Fibroblast of lung (primary cell): ENCODE data around the gene CAMKK1. TPM values are rescaled to one million over a fixed set of nuclear protein-coding genes. Genes with fewer than 3 reads are reported as not detected.

Experiments
- DNase-seq, 2 donors: peaks; one replicate each; pipeline versions ENCODE4 v3.0.0 to v3.0.0-alpha.2; 2010; ENCODE audit warnings: low read depth in 2 of 2
- H2AFZ ChIP-seq: 2 replicates; pipeline ENCODE4 v1.5.1; 2012; ENCODE audit warnings: low read length, control low read depth, inconsistent platforms
- H3K27ac ChIP-seq: 2 replicates; pipeline ENCODE4 v1.5.1; 2011; ENCODE audit warnings: low read length, control low read depth; ENCODE audit not compliant: insufficient read depth
- H3K27me3 ChIP-seq: 2 replicates; pipeline ENCODE4 v1.5.1; 2011; ENCODE audit warnings: mild to moderate bottlenecking, low read length; ENCODE audit not compliant: control insufficient read depth, insufficient read depth
- H3K36me3 ChIP-seq: 2 replicates; pipeline ENCODE4 v1.5.1; 2011; ENCODE audit warnings: low read length; ENCODE audit not compliant: control insufficient read depth, insufficient read depth
- H3K4me1 ChIP-seq: 2 replicates; pipeline ENCODE4 v1.5.1; 2011; ENCODE audit warnings: low read length; ENCODE audit not compliant: control insufficient read depth, insufficient read depth; ENCODE audit errors: extremely low read depth
- H3K4me2 ChIP-seq: 2 replicates; pipeline ENCODE4 v1.5.1; 2011; ENCODE audit warnings: low read length, control low read depth; ENCODE audit not compliant: insufficient read depth; ENCODE audit errors: extremely low read depth
- H3K4me3 ChIP-seq, 4 experiments: fragments of 200-600 bp in 1 of 4; sonication (generic) in 1 of 4; replicated peaks in 1 of 4; 2 replicates each; pipeline ENCODE4 v1.5.1; 2011 to 2016; ENCODE audit warnings: low read length in 4 of 4, low read depth in 3 of 4, mild to moderate bottlenecking in 3 of 4, control low read depth in 2 of 4, inconsistent platforms in 1 of 4, mixed read lengths in 1 of 4; ENCODE audit not compliant: insufficient read depth in 1 of 4; ENCODE audit errors: control extremely low read depth in 1 of 4
- H3K79me2 ChIP-seq: 2 replicates; pipeline ENCODE4 v1.5.1; 2012; ENCODE audit warnings: mild to moderate bottlenecking, low read length, inconsistent platforms; ENCODE audit not compliant: control insufficient read depth, insufficient read depth
- H3K9ac ChIP-seq: 2 replicates; pipeline ENCODE4 v1.5.1; 2011; ENCODE audit warnings: mild to moderate bottlenecking, low read length, control low read depth; ENCODE audit not compliant: insufficient read depth
- H3K9me3 ChIP-seq: 2 replicates; pipeline ENCODE4 v1.5.1; 2012; ENCODE audit warnings: low read depth, low read length; ENCODE audit not compliant: control insufficient read depth, insufficient read depth
- H4K20me1 ChIP-seq: 2 replicates; pipeline ENCODE4 v1.5.1; 2011; ENCODE audit warnings: low read length; ENCODE audit not compliant: control insufficient read depth, insufficient read depth; ENCODE audit errors: extremely low read depth
- EZH2 ChIP-seq: IDR thresholded peaks from 2 replicates; pipeline ENCODE4 v1.5.1; 2012; ENCODE audit warnings: low read length, control low read depth, mild to moderate bottlenecking; ENCODE audit errors: missing control alignments
- polyA plus RNA-seq, 2 donors: library from polyadenylated mRNA; depleted of rRNA in 1 of 2; stranded (reverse) in 1 of 2; unstranded in 1 of 2; fragments of >200 nt; gene quantifications; 2 replicates each; pipeline ENCODE4 v1.2.1, GENCODE V29; 2011 to 2012; ENCODE audit warnings: missing spikeins in 1 of 2
- total RNA-seq: library from RNA; depleted of rRNA; stranded (reverse); fragments of >200 nt; gene quantifications from 2 replicates; pipeline ENCODE4 v1.2.1, GENCODE V29; 2014
- TF ChIP-seq, protein P1 (sequence below), 2 donors: IDR thresholded peaks in 1 of 2; conservative IDR thresholded peaks in 1 of 2; 1 replicate in 1 of 2; 2 replicates in 1 of 2; pipeline ENCODE4 v1.5.1; 2011 to 2012; ENCODE audit warnings: low read length in 2 of 2, control low read depth in 1 of 2, inconsistent platforms in 1 of 2, low read depth in 1 of 2, mild to moderate bottlenecking in 1 of 2

Gene CAMKK1
- total and polyA plus RNA-seq, 2 donors (not counting 1 experiment from before 2014, with no cell fraction given) = 0.41 to 2.5 TPM

DNA sequence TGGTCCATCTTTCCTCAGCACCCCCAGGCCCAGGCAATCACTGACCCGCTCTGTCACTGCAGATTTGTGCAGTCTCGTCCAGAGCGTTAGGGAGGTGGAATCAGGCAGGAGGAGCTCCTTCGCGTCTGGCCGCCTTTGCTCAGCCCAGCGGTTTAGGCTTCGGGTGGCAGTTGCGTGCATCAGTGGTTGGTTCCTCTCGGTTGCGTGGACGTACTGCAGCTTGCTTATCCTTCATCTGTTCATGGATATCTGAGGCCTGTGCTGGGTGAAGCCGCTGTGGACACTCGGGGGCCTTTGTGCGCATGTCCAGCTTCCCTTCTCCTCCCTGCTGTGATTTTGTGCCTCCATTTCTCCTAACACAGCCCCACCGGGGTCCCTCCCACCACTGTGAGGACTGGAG is 28.2 kb upstream of the CAMKK1 start:
- Histone ChIP-seq H3K9me3 (no peaks in the 10 kb centered on the region), H3K79me2 (no peaks in the 10 kb centered on the region), H3K4me1 (no peaks in the 10 kb centered on the region), H4K20me1 (no peaks in the 10 kb centered on the region), H3K36me3 (no peaks in the 10 kb centered on the region), H3K27ac (no peak overlapping the region), H2AFZ (no peak overlapping the region), H3K9ac (no peak overlapping the region), H3K27me3 (no peaks in the 10 kb centered on the region), H3K4me3 (no peak overlapping the region), H3K4me2 (no peak overlapping the region)
- no peak for DNase-seq
- no peak for TF ChIP-seq EZH2
- TF ChIP-seq, protein P1, sequence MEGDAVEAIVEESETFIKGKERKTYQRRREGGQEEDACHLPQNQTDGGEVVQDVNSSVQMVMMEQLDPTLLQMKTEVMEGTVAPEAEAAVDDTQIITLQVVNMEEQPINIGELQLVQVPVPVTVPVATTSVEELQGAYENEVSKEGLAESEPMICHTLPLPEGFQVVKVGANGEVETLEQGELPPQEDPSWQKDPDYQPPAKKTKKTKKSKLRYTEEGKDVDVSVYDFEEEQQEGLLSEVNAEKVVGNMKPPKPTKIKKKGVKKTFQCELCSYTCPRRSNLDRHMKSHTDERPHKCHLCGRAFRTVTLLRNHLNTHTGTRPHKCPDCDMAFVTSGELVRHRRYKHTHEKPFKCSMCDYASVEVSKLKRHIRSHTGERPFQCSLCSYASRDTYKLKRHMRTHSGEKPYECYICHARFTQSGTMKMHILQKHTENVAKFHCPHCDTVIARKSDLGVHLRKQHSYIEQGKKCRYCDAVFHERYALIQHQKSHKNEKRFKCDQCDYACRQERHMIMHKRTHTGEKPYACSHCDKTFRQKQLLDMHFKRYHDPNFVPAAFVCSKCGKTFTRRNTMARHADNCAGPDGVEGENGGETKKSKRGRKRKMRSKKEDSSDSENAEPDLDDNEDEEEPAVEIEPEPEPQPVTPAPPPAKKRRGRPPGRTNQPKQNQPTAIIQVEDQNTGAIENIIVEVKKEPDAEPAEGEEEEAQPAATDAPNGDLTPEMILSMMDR (conservative IDR thresholded peaks at IDR 0.05 in 1 of 2, IDR thresholded peaks at IDR 0.05 in 1 of 2; ENCODE audit: low read depth in 1 of 2, low read length in 2 of 2) = no peak

DNA sequence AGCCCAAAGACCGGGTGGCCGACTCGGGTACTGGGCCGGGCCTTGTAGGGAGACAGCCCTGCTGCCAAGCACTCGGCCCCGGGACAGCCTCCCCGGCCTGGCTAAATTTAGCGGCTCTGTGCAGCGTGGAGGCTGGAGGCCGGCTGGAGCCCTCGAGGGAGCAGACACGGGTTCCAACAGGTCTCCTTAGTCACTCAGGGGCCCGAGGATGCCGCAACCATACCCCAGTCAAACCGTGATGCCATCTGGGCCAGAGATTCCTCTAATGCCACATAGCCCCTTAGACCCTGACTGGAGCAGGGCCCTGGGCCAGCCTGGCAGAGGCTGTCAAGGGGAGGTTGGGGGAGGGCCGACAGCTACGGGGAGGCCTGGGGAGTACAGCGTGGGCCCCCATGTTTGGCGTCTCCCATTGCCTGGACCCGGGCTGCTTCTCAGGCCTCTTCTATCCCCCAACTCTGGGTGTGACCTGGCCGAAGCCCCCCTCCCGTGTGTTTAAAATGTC is 26.3 kb upstream of the CAMKK1 start:
- no peak for DNase-seq
- H3K4me1 ChIP-seq = no peaks in the 10 kb centered on the region
- no peak overlapping the region for H2AFZ ChIP-seq
- no peak overlapping the region for H3K9ac ChIP-seq
- no peak overlapping the region for H3K4me3 ChIP-seq
- no peaks in the 10 kb centered on the region for H3K79me2 ChIP-seq
- no peak for TF ChIP-seq EZH2
- TF ChIP-seq, protein P1 (conservative IDR thresholded peaks at IDR 0.05 in 1 of 2, IDR thresholded peaks at IDR 0.05 in 1 of 2; ENCODE audit: low read depth in 1 of 2, low read length in 2 of 2) = no peak
- H3K36me3 ChIP-seq = no peaks in the 10 kb centered on the region
- no peaks in the 10 kb centered on the region for H3K9me3 ChIP-seq
- no peak overlapping the region for H3K27ac ChIP-seq
- H4K20me1 ChIP-seq = no peaks in the 10 kb centered on the region
- no peaks in the 10 kb centered on the region for H3K27me3 ChIP-seq
- H3K4me2 ChIP-seq = no peak overlapping the region

DNA sequence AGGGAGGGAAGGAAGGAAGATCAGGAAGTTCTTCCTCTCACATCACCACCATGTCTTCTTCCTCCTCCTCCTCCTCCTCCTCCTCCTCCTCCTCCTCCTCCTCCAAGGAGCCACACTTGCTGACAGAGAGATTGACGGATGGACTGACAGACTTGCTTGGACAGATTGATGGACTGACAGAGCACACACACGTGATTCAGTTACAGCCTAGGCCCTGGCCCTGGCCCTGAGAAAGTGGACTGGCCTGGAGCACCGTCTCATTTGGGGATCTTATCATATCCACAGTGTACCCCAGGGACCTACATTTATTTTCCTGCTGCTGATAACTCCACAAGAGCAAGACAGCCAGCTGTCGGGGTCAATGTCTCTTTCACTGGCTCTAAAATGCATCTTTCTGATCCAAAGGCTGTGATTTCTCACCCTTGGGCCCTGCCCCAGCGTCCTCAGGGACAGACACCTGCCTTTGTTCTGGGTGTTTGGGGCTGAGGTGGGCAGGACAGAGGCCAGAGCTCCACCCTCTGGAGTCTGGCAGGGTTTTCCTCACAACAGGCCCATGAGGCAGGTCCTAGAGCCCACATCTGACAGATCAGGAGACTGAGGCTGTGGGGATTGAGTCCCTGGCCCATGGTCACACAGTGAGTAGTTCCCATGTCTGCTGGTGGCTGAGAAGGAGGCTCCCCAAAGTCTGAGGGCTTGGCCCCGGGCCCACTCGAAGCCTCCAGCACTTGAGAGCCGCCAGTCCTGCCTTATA is 25.7 kb upstream of the CAMKK1 start:
- Histone ChIP-seq H2AFZ (no peak overlapping the region), H4K20me1 (no peaks in the 10 kb centered on the region), H3K4me3 (no peak overlapping the region), H3K9me3 (no peaks in the 10 kb centered on the region), H3K4me2 (no peak overlapping the region), H3K4me1 (no peaks in the 10 kb centered on the region), H3K27me3 (no peaks in the 10 kb centered on the region), H3K9ac (no peak overlapping the region), H3K27ac (no peak overlapping the region), H3K36me3 (no peaks in the 10 kb centered on the region), H3K79me2 (no peaks in the 10 kb centered on the region)
- DNase-seq = no peak
- TF ChIP-seq EZH2 = no peak
- TF ChIP-seq, protein P1 (conservative IDR thresholded peaks at IDR 0.05 in 1 of 2, IDR thresholded peaks at IDR 0.05 in 1 of 2; ENCODE audit: low read depth in 1 of 2, low read length in 2 of 2) = no peak
